ENCODE data around the gene SRSF12. TPM values are rescaled to one million over a fixed set of nuclear protein-coding genes. Genes with fewer than 3 reads are reported as not detected.
A peak's percentile ranks its signal among the peaks of the same experiment; 100 is the strongest.

The SRSF12 gene
- total and polyA plus RNA-seq, 2 donors from 2014 or later = 1.0 to 2.3 TPM

- H3K9me3 ChIP-seq (ENCODE audit: control insufficient read depth in 2 of 3, insufficient read depth in 1 of 3, low read length in 3 of 3) = peaks cover 0 to 3% (median 0%) of the 10 kb centered on the region in 3 donors
- FAIRE-seq (no peak), DNase-seq (no peak)
- H3K4me3 ChIP-seq (ENCODE audit: low read length in 3 of 3) = no peak overlapping the region
- intact Hi-C loops (cut with DNase I) = no loop called here
- H3K27ac ChIP-seq (ENCODE audit: low read depth in 2 of 2, low read length in 2 of 2) = no peak overlapping the region
- H3K27me3 ChIP-seq (ENCODE audit: control insufficient read depth, insufficient read depth, low read length) = no peaks in the 10 kb centered on the region
- no peak for TF ChIP-seq CTCF (IDR thresholded peaks at IDR 0.05; ENCODE audit: borderline replicate concordance, extremely low read depth, insufficient read depth)
- H3K4me1 ChIP-seq (ENCODE audit: control insufficient read depth in 2 of 3, insufficient read depth in 2 of 3, low read depth in 1 of 3, low read length in 3 of 3) = no peaks in the 10 kb centered on the region
- H3K36me3 ChIP-seq (ENCODE audit: control insufficient read depth in 2 of 3, insufficient read depth in 3 of 3, low read length in 3 of 3) = no peaks in the 10 kb centered on the region
- H3K9ac ChIP-seq (ENCODE audit: low read length in 3 of 3) = no peak overlapping the region
Observed at GRCh38 chr6:89073014-89073620, 44.8 kb downstream of the SRSF12 start.

GRCh38 chr6:89071036-89071435 lies 46.8 kb downstream of the SRSF12 start:
- H3K27me3 ChIP-seq (ENCODE audit: control insufficient read depth, insufficient read depth, low read length) = no peaks in the 10 kb centered on the region
- intact Hi-C loops (cut with DNase I) = no loop called here
- H3K4me1 ChIP-seq (ENCODE audit: control insufficient read depth in 2 of 3, insufficient read depth in 2 of 3, low read depth in 1 of 3, low read length in 3 of 3) = no peaks in the 10 kb centered on the region
- no peaks in the 10 kb centered on the region for H3K36me3 ChIP-seq (ENCODE audit: control insufficient read depth in 2 of 3, insufficient read depth in 3 of 3, low read length in 3 of 3)
- no peak overlapping the region for H3K4me3 ChIP-seq (ENCODE audit: low read length in 3 of 3)
- FAIRE-seq (no peak), DNase-seq (no peak)
- no peak for TF ChIP-seq CTCF (IDR thresholded peaks at IDR 0.05; ENCODE audit: borderline replicate concordance, extremely low read depth, insufficient read depth)
- H3K27ac ChIP-seq (ENCODE audit: low read depth in 2 of 2, low read length in 2 of 2) = no peak overlapping the region
- H3K9me3 ChIP-seq (ENCODE audit: control insufficient read depth in 2 of 3, insufficient read depth in 1 of 3, low read length in 3 of 3) = peaks cover 0 to 3% (median 0%) of the 10 kb centered on the region in 3 donors
- H3K9ac ChIP-seq (ENCODE audit: low read length in 3 of 3) = no peak overlapping the region

- Histone ChIP-seq H3K4me3 (ENCODE audit: low read length in 3 of 3) (no peak overlapping the region), H3K27ac (ENCODE audit: low read depth in 2 of 2, low read length in 2 of 2) (no peak overlapping the region), H3K36me3 (ENCODE audit: control insufficient read depth in 2 of 3, insufficient read depth in 3 of 3, low read length in 3 of 3) (no peaks in the 10 kb centered on the region), H3K27me3 (ENCODE audit: control insufficient read depth, insufficient read depth, low read length) (no peaks in the 10 kb centered on the region), H3K9me3 (ENCODE audit: control insufficient read depth in 2 of 3, insufficient read depth in 1 of 3, low read length in 3 of 3) (peaks cover 0 to 3% (median 0%) of the 10 kb centered on the region in 3 donors), H3K4me1 (ENCODE audit: control insufficient read depth in 2 of 3, insufficient read depth in 2 of 3, low read depth in 1 of 3, low read length in 3 of 3) (no peaks in the 10 kb centered on the region), H3K9ac (ENCODE audit: low read length in 3 of 3) (no peak overlapping the region)
- TF ChIP-seq CTCF (IDR thresholded peaks at IDR 0.05; ENCODE audit: borderline replicate concordance, extremely low read depth, insufficient read depth) = no peak
- intact Hi-C loops (cut with DNase I) = no loop called here
- FAIRE-seq = no peak
- peak in 2 of 5 donors; percentile 29 for DNase-seq
Observed at GRCh38 chr6:89069536-89070163, 48.2 kb downstream of the SRSF12 start.
